ENCODE measurements around the gene SOCS6.

The SOCS6 gene

DNA sequence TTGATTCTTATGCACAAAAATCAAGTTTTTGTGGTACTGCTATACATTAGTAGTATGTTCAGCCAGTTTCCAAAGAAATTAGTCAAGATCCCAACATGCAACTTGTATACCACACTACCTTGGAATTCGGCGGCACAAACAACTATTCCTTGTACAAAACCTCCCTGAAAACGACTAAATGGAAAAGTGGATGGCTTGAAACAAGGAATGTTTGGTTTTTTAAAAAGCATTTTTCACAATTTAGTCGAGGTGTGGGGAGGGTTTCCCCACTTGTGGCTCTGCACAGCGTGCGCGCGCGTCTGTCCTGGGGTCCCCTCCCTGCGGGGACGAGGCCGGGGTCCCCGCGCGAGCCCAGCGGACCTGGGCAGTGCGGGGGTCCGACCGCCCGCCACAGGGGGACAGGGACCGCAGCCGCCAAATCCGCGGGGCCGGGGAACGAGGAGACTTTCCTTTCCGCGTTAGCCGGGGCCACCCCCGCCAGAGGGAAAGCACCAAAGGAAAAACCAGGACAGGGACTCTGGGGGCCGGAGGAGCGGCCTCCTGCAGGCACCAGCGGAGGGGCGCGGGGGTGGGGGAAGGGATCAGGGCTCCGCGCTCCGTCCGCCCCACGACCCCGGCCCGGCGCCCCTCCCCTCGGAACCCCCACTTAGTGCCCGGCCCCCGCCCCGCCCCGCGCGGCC lies 534 bp upstream of the SOCS6 start:
- DNase-seq (ENCODE audit: low read depth in 2 of 2) = no peak

DNA sequence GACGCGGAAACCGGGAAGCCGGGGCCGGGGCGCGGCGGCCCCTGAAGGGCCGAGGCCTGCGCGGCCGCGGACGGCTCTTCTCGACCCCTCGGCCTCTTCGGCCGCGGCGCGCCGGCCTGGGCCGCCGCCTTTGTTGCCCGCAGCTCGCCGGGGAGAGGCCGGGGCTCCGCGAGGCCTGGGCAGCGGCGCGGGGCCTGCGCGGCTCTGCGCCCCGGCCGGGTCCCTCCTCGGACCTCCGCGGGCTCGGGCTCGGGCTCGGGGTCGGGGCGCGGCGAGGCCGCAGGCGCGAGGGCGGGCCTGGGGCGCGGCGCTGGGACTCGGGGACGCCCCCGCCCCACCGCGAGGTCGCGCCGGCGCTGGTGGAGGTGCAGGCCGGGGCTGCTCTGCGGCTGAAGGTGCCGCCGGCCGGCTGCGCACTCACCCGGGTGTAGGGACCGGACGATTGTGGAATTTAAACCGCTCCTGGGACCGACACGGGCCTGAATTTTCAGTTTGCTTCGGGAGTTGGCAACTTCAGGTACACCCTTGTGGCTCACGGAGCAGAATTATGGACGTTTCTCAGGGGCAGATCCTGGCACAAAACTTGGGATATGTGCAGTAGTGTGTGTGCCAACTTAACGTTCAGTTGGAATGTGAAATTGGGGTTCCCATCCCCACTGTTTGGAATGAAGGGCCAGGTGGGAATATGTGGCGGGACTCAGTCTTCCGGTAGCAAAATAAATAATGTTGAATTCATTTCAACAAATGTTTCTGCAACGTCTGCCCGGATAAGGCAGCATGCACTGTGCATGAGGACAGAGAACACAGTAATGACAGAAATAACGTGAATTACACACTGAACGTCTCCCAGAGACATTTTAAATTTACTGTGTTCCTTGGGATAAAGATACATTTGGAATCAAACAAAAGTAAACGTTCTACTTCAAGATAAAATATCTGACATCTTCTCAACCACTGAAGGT lies 787 bp downstream of the SOCS6 start:
- no peak for DNase-seq (ENCODE audit: low read depth in 2 of 2)

DNA sequence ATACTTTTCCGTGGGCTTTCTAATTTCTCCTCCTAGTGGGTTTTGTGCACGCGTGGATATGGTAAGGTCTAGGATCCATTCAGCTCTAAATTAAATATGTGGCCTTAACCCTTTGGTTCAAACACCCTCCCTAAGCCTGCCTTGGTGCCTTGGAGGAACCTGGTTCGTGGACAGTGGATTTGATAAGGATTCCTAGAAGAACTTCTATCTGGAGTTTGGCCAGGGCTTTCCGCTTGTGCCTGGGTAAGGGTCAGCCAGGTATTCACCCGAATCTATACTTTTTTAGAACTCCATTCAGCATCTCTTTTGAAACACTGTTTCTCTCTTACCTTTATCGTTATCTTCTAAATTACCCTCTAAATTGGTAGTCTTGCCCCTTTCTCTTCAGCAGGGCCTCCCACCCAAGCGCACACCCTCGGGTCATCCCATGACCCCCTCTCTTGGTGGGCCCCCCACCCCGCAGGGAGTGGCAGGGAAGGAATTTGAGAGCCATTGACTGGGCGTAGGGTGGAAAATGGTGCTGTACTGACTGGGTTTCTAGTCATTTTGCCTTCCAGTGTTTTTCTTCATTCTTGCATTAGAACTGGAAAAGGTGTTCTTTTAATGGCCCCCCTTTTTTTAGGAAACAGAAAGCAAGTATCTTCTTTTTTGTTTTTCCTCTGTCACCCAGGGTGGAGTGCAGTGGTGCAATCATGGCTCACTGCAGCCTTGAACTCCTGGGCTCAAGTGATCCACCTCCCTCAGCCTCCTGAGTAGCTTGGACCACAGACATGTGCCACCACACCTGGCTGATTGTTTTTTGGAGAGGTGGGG lies 1.8 kb downstream of the SOCS6 start:
- DNase-seq (ENCODE audit: low read depth in 2 of 2) = no peak

DNA sequence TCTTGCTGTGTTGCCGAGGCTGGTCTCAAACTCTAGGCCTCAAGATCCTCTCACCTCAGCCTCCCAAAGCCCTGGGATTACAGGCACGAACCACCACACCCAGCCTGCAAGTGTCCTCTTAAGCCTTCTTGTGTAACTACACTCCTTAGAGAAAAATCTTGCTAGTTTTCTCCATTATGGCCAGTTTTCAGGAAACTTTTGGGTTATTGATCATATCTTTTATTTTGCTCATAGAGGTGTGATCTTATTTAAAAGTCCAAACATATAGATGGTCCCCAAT lies 2.4 kb downstream of the SOCS6 start:
- no peak for DNase-seq (ENCODE audit: low read depth in 2 of 2)

DNA sequence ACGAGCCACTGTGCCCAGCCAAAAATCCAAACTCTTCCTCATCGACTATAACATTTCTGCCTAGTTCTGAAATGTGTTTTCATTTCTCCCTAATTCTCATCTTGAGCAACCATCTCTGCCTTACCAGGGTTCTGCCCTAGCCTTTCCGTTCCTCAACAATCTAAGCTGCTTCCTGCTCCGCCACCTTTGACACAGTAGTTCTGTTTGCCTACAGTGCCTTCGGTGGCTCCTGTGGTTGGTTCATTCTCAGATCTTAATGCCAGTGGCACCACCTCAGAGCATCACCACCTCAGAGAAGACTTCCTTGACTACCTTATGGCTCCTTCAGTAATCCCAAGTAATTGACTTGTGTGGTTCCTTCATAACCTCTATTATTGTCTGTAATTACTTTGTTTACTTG lies 3.8 kb downstream of the SOCS6 start:
- DNase-seq (ENCODE audit: low read depth in 2 of 2) = no peak

DNA sequence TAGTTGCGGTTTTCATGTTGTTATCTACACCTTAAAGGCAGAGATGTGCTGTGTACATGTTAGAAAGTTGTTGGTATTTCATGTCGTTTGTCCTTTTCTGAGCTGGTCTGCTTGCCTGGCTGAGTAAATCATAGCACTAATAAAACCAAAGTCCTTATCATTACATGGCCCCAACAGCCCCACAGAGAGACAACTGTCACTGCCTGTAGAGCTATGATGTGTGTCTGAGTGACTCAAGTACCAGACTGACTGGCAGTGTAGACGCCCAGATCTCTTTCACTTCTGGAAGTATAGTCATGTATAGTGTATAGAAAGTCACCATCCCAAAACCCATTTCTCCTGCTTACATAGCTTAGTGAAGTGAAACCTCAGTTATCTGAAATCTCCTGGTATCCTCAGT lies 4.3 kb downstream of the SOCS6 start:
- no peak for DNase-seq (ENCODE audit: low read depth in 2 of 2)

DNA sequence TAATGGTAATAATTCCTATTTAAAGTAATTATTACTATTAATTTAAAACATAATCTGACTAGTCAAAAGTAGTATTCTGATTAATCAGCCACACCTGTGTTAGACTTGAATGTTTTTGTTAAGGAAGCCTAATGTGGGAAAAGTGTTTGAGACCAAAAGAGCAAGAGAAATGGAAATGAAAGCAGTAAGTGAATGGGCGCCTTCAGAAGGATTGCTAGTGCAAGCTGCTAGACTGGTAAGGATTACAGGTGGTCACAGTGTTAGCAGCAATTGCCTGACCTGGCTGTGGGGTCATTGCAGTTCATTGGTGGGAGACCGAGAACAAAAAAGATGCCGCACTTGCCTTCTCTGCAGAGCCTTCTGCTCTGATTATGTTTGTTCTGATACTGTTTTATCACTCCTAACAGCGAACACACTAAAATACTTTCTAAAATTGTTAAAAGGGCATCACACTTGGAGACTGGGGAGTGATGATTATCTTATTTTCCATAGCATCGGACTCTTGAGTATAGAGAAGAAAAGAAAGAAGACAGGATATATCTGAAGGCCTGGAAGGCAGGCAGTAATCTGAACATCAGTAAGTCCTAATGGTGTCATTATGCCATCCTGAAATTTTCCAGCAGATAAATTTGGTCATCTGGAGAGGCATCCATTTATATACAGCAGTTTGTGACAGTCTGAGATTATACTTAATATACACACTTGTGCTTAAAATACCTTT lies 5.8 kb downstream of the SOCS6 start:
- no peak for DNase-seq (ENCODE audit: low read depth in 2 of 2)

DNA sequence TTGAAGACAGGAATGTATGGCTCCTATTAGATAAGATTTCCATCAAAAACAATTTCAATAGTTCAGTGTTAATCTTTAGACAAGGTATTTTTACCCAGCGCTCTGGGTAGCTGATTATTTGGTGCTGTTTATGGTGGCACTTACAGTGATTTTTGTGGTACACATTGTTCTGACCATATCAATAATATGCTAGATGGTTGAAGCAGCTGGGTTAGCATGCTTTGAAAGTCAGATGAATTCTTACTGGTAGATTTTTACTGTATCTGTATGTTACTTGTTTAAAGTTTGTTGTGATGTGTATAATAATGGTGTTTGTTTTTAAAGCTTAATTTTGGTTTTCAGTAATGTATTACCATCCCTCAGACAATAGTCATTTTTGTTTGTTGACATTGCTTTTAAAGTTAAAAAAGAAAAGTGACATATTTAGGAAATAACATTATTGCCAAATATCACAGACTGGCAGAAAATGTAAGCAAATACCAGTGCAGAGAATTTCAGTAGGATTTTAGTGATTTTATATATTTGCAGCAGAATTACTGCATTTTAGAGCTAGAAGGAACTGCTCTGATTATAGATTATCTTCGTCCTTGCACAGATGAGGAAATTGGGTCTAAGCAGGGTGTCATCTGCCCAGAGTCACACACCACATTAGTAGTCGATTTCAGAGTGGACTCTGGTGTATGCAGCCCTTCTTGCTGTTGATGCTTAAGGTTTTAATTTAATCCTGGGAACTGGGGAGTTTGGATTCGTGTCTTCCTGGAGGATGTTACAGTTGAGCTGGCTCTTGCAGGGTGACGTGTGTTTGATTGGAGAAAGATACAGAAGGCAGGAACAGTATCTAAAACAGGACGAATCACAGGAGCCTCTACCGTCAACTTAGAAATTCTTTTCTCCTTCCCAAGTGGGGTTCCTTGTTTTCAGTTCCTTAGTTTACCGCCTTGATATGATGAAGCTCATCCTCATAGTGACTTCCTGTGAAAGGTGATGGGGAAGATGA lies 6.6 kb downstream of the SOCS6 start:
- no peak for DNase-seq (ENCODE audit: low read depth in 2 of 2)

DNA sequence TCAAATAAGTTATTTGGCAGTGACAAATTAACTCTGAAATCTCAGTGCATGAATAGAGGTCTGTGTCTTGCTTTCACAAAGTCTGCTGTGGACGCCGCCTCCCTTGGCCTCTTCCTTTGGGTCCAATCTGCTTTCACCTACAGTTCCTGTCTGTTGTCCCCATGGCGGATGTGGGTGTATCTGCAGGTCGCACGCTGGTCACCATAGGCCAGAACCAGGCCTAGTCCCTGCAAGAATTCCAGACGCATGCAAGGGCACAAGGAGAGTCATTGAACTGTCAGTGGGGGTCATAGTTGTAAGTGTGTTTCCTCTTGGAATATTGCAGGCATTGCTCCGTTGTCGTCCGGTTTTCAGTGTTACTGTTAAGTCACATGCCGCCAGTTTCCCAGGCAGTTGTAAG lies 7.4 kb downstream of the SOCS6 start:
- DNase-seq (ENCODE audit: low read depth in 2 of 2) = no peak

DNA sequence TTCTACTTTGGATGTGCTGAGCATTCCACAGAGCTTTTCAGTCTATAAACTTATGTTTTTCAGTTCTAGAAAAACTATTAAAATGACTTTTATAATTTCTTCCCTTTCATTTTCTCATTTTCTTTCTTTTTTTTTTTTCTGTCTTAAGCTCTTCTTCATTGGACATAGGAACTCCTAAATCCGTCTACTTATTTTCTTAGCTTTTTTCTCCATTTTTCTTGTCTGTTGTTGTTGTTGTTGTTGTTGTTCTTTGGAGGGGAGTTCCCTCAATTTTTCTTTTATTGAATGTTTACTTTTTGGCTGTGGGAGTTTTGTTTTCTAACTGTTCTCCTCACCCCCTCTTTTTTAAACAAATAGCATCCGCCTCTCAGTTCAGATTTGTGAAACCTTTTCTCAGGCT lies 7.9 kb downstream of the SOCS6 start:
- DNase-seq (ENCODE audit: low read depth in 2 of 2) = no peak

DNA sequence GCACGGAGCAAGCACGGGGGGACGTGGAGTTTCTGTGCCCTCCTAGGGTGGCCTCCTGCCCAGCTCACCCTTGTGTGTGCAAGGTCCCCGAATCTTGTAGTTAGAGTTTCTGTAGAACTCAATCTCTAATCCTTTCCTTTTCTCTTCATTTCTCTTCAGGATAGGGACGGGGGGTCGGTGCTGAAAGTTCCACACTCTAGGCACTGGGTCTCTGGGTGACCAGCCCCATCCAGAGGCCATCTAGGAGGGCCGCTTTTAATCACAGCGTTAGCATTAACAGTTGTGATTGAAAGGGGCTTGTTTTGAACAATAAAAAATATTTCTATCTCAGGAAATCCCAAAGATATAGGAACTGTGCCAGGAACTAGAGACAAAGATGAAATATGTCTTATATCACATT lies 10.5 kb downstream of the SOCS6 start:
- no peak for DNase-seq (ENCODE audit: low read depth in 2 of 2)

DNA sequence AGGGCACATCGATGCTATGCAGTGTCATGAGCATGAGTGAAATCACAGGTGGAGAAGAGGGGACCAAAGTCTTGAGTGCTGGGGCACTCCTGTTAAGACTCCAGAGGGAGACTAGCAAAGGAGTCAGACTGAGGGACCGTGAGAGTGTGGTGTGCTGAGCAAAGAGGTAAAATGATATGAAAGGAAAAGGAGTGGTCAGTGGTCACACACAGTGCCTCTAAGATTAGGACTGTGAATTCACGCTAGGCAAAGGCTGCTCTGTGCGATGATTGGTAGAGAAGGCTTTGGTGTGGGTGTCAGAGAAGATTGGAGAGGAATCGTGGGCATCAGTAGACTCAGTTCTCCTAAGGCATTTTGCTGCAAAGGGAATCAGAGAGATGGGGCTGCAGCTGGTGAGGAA lies 12.8 kb downstream of the SOCS6 start:
- no peak for DNase-seq (ENCODE audit: low read depth in 2 of 2)

DNA sequence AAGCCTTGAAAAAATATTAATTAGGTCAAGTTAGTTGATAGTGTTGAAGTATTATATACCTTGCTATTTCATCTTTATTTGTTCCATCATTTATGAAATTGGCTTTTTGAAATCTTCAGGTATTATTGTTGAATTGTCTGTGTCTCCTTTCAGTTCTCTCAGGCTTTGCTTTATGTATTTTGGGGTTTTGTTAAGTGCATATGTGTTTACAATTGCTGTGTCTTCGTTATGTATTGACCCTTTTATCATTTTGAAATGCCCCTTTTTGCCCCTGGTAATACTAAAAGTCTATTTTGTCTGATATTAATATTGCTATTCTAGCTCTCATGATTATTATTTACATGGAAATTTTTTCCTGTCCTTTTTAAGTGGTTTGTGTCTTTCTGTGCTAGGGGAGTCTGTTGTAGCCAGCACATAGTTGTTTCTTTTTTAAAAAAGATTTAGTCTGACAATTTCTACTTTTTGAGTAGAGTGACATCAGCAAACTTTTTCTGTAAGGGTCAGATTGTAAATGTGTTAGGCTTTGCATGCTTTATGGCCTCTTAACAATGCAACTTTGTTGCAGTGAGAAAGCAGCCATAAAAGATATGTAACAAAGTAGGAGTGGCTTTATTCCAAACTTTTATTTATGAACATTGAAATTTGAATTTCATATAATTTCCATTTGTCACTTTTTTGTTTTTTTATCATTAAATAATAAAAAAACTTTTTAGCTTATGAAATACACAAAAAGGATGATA lies 19.9 kb downstream of the SOCS6 start:
- DNase-seq (ENCODE audit: low read depth in 2 of 2) = no peak

DNA sequence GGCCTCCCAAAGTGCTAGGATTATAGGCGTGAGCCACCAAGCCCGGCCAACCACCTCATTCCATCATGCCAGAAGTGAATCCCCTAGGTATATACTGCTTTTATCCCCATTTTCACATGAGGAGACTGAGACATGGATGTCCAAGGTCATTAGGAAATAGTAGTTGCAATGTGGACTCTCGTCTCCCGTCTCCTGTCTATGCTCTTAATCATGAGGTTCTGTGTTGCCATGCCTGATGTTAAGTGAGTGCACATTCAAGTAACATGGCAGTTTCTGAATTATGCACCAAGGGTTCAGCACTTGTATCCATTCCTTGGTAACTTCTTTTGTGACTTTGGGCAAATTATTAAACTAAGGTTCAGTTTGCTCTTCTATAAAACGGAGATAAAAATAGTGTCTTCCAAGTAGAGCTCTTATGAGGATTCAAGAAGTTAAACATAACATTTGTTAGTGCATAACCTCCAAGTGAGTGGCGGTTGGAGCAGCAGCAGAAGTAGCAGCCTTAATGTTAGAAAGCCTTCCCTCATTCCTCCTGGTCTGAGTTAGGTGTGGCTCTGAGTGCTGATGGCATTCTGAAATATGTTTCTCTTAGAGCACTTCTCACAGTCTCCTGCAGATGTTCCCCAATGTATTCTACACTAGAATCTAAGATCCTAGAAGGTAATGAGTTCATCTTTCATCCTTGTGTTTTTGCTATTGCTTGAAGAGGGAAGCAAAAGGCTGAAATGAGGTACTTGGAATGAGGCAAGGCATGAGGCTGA lies 21.9 kb downstream of the SOCS6 start:
- DNase-seq (ENCODE audit: low read depth in 2 of 2) = no peak

DNA sequence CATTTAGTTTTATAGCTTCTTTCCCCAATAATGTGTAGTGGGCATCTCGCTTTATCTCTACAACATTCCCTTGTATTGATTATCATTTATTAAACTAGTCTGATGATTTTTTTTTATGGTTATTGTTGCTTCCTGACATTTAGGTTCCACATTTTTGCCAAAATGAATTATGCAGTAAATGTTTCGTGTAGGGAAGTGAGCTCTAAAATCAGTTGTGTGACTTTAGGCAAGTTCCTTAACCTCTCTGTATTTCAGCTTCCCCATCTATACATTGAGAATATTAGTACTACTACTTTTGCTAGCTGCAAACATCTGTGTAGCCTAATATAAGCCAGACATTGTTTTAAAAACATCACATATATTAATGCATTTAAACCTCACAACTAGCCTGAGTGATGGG lies 22.9 kb downstream of the SOCS6 start:
- DNase-seq (ENCODE audit: low read depth in 2 of 2) = no peak

DNA sequence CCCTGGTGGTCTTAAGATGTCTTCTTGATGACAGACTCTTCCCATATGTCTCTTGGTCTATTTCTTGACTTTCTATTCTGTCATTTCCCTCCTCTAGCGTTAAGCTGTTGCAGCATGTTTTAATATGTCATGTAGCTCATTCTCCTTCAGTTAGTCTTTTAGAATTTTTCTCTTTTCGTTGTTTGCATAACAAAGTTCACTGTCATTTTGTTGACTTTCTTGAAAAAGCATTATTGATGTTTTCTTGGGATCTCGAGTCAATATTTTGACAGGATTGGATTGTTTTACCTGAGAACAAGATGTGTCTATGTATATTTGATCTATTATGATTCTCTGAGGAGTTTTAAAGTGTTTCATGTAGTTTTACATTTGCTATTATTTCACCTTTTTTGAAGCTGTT lies 24.8 kb downstream of the SOCS6 start:
- no peak for DNase-seq (ENCODE audit: low read depth in 2 of 2)

DNA sequence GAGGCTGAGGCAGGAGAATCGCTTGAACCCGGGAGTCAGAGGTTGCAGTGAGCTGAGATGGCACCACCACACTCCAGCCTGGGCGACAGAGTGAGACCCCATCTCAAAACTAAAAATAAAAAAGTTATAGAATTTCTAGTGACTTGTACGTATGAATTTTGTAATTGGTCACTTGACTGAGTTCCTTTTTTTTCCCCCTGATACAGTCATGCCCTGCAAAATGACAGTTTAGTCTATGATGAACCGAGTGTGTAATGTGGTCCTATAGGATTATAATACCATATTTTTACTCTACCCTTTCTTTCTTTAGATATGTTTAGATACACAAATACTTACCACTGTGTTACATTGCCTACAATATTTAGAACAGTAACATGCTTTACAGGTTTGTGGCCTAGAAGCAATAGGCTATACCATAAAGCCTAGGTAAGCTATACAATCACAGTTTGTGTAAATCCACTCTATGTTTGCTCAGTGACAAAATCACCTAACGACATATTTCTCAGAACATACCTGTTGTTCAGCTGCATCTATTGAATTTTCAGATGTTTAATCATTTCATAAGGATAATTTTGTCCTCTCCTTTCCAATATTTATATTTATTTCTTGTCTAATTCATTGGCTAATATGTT lies 25.4 kb downstream of the SOCS6 start:
- DNase-seq (ENCODE audit: low read depth in 2 of 2) = no peak

DNA sequence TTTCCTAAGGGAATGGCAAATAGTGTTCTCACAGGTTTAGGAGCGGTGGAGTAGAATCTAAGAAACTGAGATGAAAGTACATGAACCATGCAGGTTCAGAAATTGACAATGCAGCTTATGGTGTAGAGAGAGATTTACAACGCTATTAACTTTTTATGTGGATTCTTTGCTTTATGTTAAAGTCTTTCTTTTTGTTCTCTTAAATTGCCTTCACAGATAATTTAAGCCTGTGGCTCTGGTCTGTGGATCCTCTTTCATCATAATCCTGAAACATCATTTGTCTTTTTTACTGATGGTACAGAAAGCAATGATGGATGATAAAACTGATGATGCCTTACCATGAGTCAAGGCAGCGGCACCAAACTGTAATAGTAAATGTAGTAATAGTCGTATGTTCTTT lies 30.3 kb downstream of the SOCS6 start:
- no peak for DNase-seq (ENCODE audit: low read depth in 2 of 2)

DNA sequence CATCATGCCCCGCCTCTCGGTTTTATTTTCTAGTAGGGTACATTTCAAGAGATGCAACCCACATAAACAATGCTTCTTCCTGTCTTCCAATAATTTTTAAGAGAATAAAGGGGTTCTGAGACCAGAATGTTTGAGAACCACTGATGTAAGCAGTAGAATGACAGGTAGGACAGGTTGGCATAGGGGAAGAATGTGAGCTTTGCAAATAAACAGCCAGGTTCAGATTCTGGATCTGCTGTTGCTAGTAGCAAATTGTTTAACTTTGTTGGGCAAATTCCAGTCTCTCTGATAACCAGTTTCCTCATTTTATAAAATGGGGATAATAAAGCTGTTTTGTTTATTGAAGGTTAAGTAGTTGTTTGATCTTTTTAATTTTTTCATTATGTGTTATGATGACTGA lies 32.8 kb downstream of the SOCS6 start:
- no peak for DNase-seq (ENCODE audit: low read depth in 2 of 2)
